HepG2 (cell line): Measurements from ENCODE around the gene PSD. TPM values are rescaled to one million over a fixed set of nuclear protein-coding genes. Genes with fewer than 3 reads are reported as not detected.

Experiments
- BRCA1 ChIP-seq: sonication (generic); formaldehyde crosslinking; IDR thresholded peaks from 2 replicates; pipeline ENCODE4 v1.4.0; 2020; ENCODE audit warnings: missing genetic modification reagents
- DNMT1 ChIP-seq: sonication (generic); formaldehyde crosslinking; IDR thresholded peaks from 2 replicates; pipeline ENCODE4 v1.5.1; 2020; ENCODE audit warnings: mild to moderate bottlenecking, missing genetic modification reagents
- EED ChIP-seq: sonication (generic); formaldehyde crosslinking; IDR thresholded peaks from 2 replicates; pipeline ENCODE4 v1.5.0; 2020; ENCODE audit warnings: mild to moderate bottlenecking, missing genetic modification reagents
- EZH2 ChIP-seq: conservative IDR thresholded peaks from 2 replicates; pipeline ENCODE4 v1.6.1; 2012; ENCODE audit warnings: mild to moderate bottlenecking, low read depth, low read length, moderate library complexity
- GMEB2 ChIP-seq: IDR thresholded peaks from 2 replicates; pipeline ENCODE4 v1.6.1; 2016; ENCODE audit warnings: missing biosample characterization, missing genetic modification reagents, low read depth
- HHEX ChIP-seq: IDR thresholded peaks from 2 replicates; pipeline ENCODE4 v1.6.1; 2016; ENCODE audit warnings: control low read depth
- HOXD1 ChIP-seq: sonication (generic); formaldehyde crosslinking; IDR thresholded peaks from 2 replicates; pipeline ENCODE4 v1.5.0; 2020; ENCODE audit warnings: missing genetic modification reagents
- MBD4 ChIP-seq: IDR thresholded peaks from 2 replicates; pipeline ENCODE4 v1.6.1; 2012; ENCODE audit warnings: low read length, inconsistent platforms, borderline replicate concordance
- POLR2G ChIP-seq: fragments of 200-400 bp; formaldehyde crosslinking; IDR thresholded peaks from 2 replicates; pipeline ENCODE4 v1.6.1; 2018; ENCODE audit warnings: mild to moderate bottlenecking, low read depth, low read length, moderate library complexity
- PRDM10 ChIP-seq: sonication (generic); formaldehyde crosslinking; IDR thresholded peaks from 2 replicates; pipeline ENCODE4 v1.4.0; 2020; ENCODE audit warnings: low read depth, missing genetic modification reagents
- RARA ChIP-seq: IDR thresholded peaks from 2 replicates; pipeline ENCODE4 v1.6.1; 2016; ENCODE audit warnings: missing genetic modification reagents, missing compliant biosample characterization
- SSRP1 ChIP-seq: IDR thresholded peaks from 2 replicates; pipeline ENCODE4 v1.6.1; 2016; ENCODE audit warnings: control low read depth
- TBL1XR1 ChIP-seq: fragments of 150-350 bp; IDR thresholded peaks from 2 replicates; pipeline ENCODE4 v1.6.1; 2014; ENCODE audit warnings: borderline replicate concordance, low read length; ENCODE audit not compliant: partially characterized antibody
- ZBTB21 ChIP-seq: sonication (generic); formaldehyde crosslinking; IDR thresholded peaks from 2 replicates; pipeline ENCODE4 v1.4.0; 2020; ENCODE audit warnings: missing genetic modification reagents
- ZNF18 ChIP-seq: sonication (generic); formaldehyde crosslinking; IDR thresholded peaks from 2 replicates; pipeline ENCODE4 v1.8.0; 2022; ENCODE audit warnings: mild to moderate bottlenecking, missing genetic modification reagents; ENCODE audit not compliant: insufficient replicate concordance
- ZNF207 ChIP-seq: fragments of 450-650 bp; IDR thresholded peaks from 2 replicates; pipeline ENCODE4 v1.6.1; 2016; ENCODE audit warnings: antibody characterized with exemption, borderline replicate concordance
- ZNF484 ChIP-seq: sonication (generic); formaldehyde crosslinking; IDR thresholded peaks from 2 replicates; pipeline ENCODE4 v1.5.1; 2020; ENCODE audit warnings: mild to moderate bottlenecking, low read depth, missing genetic modification reagents, borderline replicate concordance
- ZNF589 ChIP-seq: sonication (generic); formaldehyde crosslinking; conservative IDR thresholded peaks from 2 replicates; pipeline ENCODE4 v1.8.0; 2022; ENCODE audit warnings: mild to moderate bottlenecking, moderate library complexity, missing genetic modification reagents
- ZNF644 ChIP-seq: IDR thresholded peaks from 2 replicates; pipeline ENCODE4 v1.6.1; 2016; ENCODE audit warnings: low read depth
- ZNF678 ChIP-seq: sonication (generic); formaldehyde crosslinking; IDR thresholded peaks from 2 replicates; pipeline ENCODE4 v1.4.0; 2020; ENCODE audit warnings: mild to moderate bottlenecking, missing genetic modification reagents
- ZNF792 ChIP-seq: IDR thresholded peaks from 2 replicates; pipeline ENCODE4 v1.6.1; 2016
- ZNF883 ChIP-seq: sonication (generic); formaldehyde crosslinking; IDR thresholded peaks from 2 replicates; pipeline ENCODE4 v1.5.1; 2020; ENCODE audit warnings: mild to moderate bottlenecking, missing genetic modification reagents; ENCODE audit errors: not compliant biosample characterization
- polyA plus RNA-seq, 8 experiments: library from polyadenylated mRNA; depleted of rRNA in 3 of 8; stranded (reverse) in 7 of 8; unstranded in 1 of 8; fragments of >200 nt; fragmentation: Illumina TruSeq in 4 of 8; extraction: Trizol in 4 of 8; gene quantifications; 2 replicates each; pipeline versions ENCODE4 v1.2.1 to v1.2.3, GENCODE V29; 2011 to 2016; ENCODE audit warnings: low read depth in 4 of 8, missing spikeins in 1 of 8, mixed read lengths in 1 of 8; ENCODE audit not compliant: insufficient read depth in 1 of 8
- total RNA-seq, 5 experiments: library from RNA; depleted of rRNA; stranded (reverse); fragments of >200 nt; fragmentation: Illumina TruSeq; extraction: Trizol; gene quantifications; 2 replicates each; pipeline ENCODE4 v1.2.3, GENCODE V29; 2016; ENCODE audit warnings: low read depth in 1 of 5
- TF ChIP-seq, protein P1 (sequence below), 2 experiments: sonication (generic) in 1 of 2; formaldehyde crosslinking in 1 of 2; IDR thresholded peaks; 2 replicates each; pipeline versions ENCODE4 v1.4.0 to v1.6.1; 2018 to 2020; ENCODE audit warnings: missing genetic modification reagents in 2 of 2, borderline replicate concordance in 1 of 2, low read depth in 1 of 2, mild to moderate bottlenecking in 1 of 2, missing biosample characterization in 1 of 2

Gene PSD
- total and polyA plus RNA-seq, 2 of the 13 experiments (the other 11 are each of a cell fraction or from before 2014, with no cell fraction given) = 0.35 to 0.58 TPM

DNA sequence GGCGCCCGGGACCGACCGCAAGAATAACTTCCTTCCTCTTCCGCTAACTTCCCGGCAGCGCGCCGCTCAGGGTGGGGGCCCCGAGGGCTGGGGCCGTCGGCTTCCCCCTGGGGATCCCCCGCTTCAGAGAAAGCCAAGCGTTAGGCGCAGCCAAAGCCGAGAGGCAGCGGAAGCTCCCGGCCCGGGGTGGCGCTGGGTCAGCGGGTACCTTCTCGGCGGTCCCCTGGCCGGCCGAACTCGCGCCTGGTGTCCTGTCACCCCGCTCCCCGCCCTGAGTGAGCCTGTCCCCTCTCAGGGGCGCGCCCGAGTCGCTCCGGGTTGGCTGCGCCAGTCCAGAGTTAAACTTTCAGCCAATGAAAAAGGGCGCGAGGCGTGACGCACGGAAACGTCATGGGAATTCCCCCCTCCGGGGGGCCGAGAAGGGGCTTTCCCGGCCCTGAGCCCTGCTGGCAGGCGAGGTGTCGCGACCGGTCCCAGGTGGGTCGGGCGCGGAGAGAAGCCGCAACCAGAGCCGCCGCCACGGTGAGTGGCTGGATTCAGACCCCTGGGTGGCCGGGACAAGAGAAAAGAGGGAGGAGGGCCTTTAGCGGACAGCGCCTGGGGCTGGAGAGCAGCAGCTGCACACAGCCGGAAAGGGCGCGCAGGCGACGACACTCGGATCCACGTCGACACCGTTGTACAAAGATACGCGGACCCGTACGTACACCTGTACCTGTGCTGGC lies 24.3 kb downstream of the PSD start (continued):
- no peak for TF ChIP-seq EZH2
- TF ChIP-seq ZBTB21 (CRISPR knock-in tag) = peak; percentile 94
- peak; percentile 70 for TF ChIP-seq ZNF18 (CRISPR knock-in tag)
- TF ChIP-seq BRCA1 (CRISPR knock-in tag) = peak; percentile 63; the same call in 1 of the 2 replicates
- no peak for TF ChIP-seq ZNF644
- no peak for TF ChIP-seq HHEX (CRISPR knock-in tag)
- TF ChIP-seq RARA = no peak
- TF ChIP-seq SSRP1 (CRISPR knock-in tag) = no peak
- TF ChIP-seq TBL1XR1 = no peak
- peak; percentile 92 for TF ChIP-seq PRDM10 (CRISPR knock-in tag)
- no peak for TF ChIP-seq ZNF589 (CRISPR knock-in tag)
- TF ChIP-seq ZNF484 (CRISPR knock-in tag) = no peak
- peak; percentile 82 for TF ChIP-seq HOXD1
- TF ChIP-seq EED (CRISPR knock-in tag) = no peak
- TF ChIP-seq MBD4 = no peak
- no peak for TF ChIP-seq GMEB2 (CRISPR knock-in tag)
- no peak for TF ChIP-seq ZNF792 (CRISPR knock-in tag)
- no peak for TF ChIP-seq ZNF883
- TF ChIP-seq ZNF207 = no peak
- no peak for TF ChIP-seq DNMT1 (CRISPR knock-in tag)
- TF ChIP-seq ZNF678 = no peak
- TF ChIP-seq POLR2G = peak; percentile 60
- TF ChIP-seq, protein P1, sequence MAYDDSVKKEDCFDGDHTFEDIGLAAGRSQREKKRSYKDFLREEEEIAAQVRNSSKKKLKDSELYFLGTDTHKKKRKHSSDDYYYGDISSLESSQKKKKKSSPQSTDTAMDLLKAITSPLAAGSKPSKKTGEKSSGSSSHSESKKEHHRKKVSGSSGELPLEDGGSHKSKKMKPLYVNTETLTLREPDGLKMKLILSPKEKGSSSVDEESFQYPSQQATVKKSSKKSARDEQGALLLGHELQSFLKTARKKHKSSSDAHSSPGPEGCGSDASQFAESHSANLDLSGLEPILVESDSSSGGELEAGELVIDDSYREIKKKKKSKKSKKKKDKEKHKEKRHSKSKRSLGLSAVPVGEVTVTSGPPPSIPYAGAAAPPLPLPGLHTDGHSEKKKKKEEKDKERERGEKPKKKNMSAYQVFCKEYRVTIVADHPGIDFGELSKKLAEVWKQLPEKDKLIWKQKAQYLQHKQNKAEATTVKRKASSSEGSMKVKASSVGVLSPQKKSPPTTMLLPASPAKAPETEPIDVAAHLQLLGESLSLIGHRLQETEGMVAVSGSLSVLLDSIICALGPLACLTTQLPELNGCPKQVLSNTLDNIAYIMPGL (CRISPR knock-in tag; IDR thresholded peaks at IDR 0.05; ENCODE audit: borderline replicate concordance in 1 of 2, low read depth in 1 of 2) = peak; percentile 86 to 88; a peak in 3 of 4 replicates
